EH (cell line): ENCODE results near the gene FAM168A.
A peak's percentile ranks its signal among the peaks of the same experiment; 100 is the strongest.

Experiments
- DNase-seq: peaks from one replicate; pipeline ENCODE4 v3.0.0-alpha.2; 2015; ENCODE audit warnings: low read depth

FAM168A gene

GRCh38 chr11:73401217-73401923 lies 196.5 kb downstream of the FAM168A start:
- peak; percentile 47 for DNase-seq

- DNase-seq, result no peak
These were observed 197.6 kb downstream of the FAM168A start for GRCh38 chr11:73400293-73400692.

- DNase-seq, result no peak
These were observed 198.3 kb downstream of the FAM168A start for GRCh38 chr11:73399636-73400035.

- no peak for DNase-seq
These were observed 198.7 kb downstream of the FAM168A start for GRCh38 chr11:73399159-73399590.

- no peak for DNase-seq
These were observed 199.2 kb downstream of the FAM168A start for GRCh38 chr11:73398721-73399120.

- DNase-seq, result no peak
These were observed 199.8 kb downstream of the FAM168A start for GRCh38 chr11:73398132-73398526.

- DNase-seq, result no peak
These were observed 200.3 kb downstream of the FAM168A start for GRCh38 chr11:73397468-73398131.

GRCh38 chr11:73396985-73397384 lies 200.9 kb downstream of the FAM168A start:
- no peak for DNase-seq

GRCh38 chr11:73396251-73396930 lies 201.5 kb downstream of the FAM168A start:
- no peak for DNase-seq

- DNase-seq, result no peak
These were observed 202.4 kb downstream of the FAM168A start for GRCh38 chr11:73395297-73396208.

GRCh38 chr11:73394416-73395296 lies 203.3 kb downstream of the FAM168A start:
- no peak for DNase-seq

GRCh38 chr11:73393479-73394415 lies 204.2 kb downstream of the FAM168A start:
- peak; percentile 84 for DNase-seq

- DNase-seq, result no peak
These were observed 204.9 kb downstream of the FAM168A start for GRCh38 chr11:73393011-73393380.

GRCh38 chr11:73392108-73393010 lies 205.6 kb downstream of the FAM168A start:
- DNase-seq, result no peak

- DNase-seq, result no peak
These were observed 206.2 kb downstream of the FAM168A start for GRCh38 chr11:73391665-73392064.

GRCh38 chr11:73390601-73391565 lies 207.0 kb downstream of the FAM168A start:
- no peak for DNase-seq

GRCh38 chr11:73389916-73390315 lies 208.0 kb downstream of the FAM168A start:
- no peak for DNase-seq

GRCh38 chr11:73389134-73389525 lies 208.8 kb downstream of the FAM168A start:
- peak; percentile 48 for DNase-seq
